Measurements from ENCODE around the gene TMEM41B. TPM values are rescaled to one million over a fixed set of nuclear protein-coding genes. Genes with fewer than 3 reads are reported as not detected.

The TMEM41B gene
- total RNA-seq, 1 donor from 2014 or later = 33.4 TPM

DNA sequence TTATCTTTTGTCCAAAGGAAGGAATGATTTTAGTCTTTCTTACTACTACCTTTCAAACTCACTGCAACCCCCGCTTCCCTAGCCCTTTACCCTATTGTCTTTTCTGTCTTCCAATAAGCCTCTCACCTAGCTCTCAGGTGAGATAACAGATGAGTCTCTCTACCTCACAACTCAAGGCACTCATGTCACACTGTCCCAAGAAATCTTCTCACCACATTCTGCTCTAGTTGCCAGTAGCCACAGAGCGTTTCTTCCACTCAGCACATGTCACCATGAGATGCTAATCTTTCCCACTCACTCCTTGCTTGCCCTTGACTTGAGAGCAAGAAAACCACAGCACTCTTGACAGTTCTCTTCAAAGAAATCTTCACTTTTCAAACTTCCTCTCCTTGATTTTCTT is 32.7 kb upstream of the TMEM41B start:
- no peak overlapping the region for H3K27ac Mint-ChIP-seq (ENCODE audit: unreplicated experiment)

DNA sequence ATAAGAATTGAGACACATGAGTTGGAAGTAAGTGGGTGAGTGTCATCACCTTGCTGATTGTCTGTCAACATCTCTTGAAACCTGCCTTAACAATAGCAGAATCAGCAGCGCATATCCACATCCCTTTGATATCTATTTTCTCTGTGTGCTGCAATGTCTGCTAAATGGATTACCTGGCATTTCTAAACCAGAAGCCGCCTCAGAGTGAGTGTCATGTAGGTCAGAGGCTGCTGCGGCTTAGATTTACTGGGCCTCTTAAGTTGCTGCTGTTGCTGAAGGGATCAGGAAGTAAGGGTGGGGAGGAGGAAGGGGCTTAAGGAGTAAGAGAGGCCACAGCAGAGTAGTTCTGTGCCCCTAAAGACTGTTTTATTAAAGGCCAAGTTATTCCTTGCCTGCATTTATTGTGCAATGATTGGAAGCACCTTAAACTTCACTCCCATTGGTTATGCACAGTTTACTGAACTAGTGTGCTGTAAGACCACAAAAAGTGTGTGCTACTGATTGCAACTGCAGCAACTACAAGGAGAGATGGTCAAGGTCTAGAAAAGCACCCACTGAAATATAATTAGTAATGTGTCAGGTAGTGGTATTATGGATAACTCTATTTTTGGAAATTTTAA is 29.8 kb upstream of the TMEM41B start:
- Mint-ChIP-seq H3K9me3 (no peaks in the 10 kb centered on the region), H3K36me3 (ENCODE audit: low read depth) (no peaks in the 10 kb centered on the region), H3K4me3 (no peak overlapping the region), H3K27ac (ENCODE audit: unreplicated experiment) (no peak overlapping the region), H3K4me1 (no peaks in the 10 kb centered on the region), H3K27me3 (ENCODE audit: low read depth) (peaks cover 11% of the 10 kb centered on the region)
- DNase-seq (ENCODE audit: low read depth, low spot score) = no peak
- TF ChIP-seq, protein P1, sequence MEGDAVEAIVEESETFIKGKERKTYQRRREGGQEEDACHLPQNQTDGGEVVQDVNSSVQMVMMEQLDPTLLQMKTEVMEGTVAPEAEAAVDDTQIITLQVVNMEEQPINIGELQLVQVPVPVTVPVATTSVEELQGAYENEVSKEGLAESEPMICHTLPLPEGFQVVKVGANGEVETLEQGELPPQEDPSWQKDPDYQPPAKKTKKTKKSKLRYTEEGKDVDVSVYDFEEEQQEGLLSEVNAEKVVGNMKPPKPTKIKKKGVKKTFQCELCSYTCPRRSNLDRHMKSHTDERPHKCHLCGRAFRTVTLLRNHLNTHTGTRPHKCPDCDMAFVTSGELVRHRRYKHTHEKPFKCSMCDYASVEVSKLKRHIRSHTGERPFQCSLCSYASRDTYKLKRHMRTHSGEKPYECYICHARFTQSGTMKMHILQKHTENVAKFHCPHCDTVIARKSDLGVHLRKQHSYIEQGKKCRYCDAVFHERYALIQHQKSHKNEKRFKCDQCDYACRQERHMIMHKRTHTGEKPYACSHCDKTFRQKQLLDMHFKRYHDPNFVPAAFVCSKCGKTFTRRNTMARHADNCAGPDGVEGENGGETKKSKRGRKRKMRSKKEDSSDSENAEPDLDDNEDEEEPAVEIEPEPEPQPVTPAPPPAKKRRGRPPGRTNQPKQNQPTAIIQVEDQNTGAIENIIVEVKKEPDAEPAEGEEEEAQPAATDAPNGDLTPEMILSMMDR (conservative IDR thresholded peaks at IDR 0.05) = no peak

More for the DNA sequence above, 32.7 kb upstream of the TMEM41B start:
- Mint-ChIP-seq H3K4me3 (no peak overlapping the region), H3K27me3 (ENCODE audit: low read depth) (peaks cover 11% of the 10 kb centered on the region), H3K36me3 (ENCODE audit: low read depth) (no peaks in the 10 kb centered on the region), H3K9me3 (no peaks in the 10 kb centered on the region), H3K4me1 (no peaks in the 10 kb centered on the region)
- no peak for DNase-seq (ENCODE audit: low read depth, low spot score)
- TF ChIP-seq, protein P1 (conservative IDR thresholded peaks at IDR 0.05) = no peak

DNA sequence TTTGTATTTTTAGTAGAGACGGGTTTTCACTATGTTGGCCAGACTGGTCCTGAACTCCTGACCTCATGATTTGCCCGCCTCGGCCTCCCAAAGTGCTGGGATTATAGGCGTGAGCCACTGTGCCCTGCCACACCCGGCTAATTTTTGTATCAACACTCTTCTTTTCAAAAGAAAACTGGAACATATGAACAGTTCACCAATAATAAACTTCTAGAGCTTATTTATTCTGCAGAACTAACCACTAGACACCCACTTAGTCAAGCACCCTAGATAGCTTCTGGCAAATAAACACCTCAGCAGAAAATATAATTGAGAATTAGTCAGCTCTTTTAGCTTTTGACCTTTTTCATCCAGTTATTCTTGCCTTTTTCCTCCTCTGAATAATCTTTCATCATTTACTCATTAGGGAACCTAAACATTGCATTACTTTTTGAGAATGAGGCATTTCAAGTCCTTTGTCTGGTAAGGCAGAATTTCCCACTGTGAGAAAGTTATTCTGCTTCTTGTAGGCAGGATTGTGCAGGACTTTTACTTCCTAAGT is 27.3 kb upstream of the TMEM41B start:
- no peaks in the 10 kb centered on the region for H3K4me1 Mint-ChIP-seq
- no peak for DNase-seq (ENCODE audit: low read depth, low spot score)
- no peak overlapping the region for H3K4me3 Mint-ChIP-seq
- H3K27me3 Mint-ChIP-seq (ENCODE audit: low read depth) = no peaks in the 10 kb centered on the region
- TF ChIP-seq, protein P1 (conservative IDR thresholded peaks at IDR 0.05) = no peak
- H3K27ac Mint-ChIP-seq (ENCODE audit: unreplicated experiment) = no peak overlapping the region
- H3K36me3 Mint-ChIP-seq (ENCODE audit: low read depth) = no peaks in the 10 kb centered on the region
- H3K9me3 Mint-ChIP-seq = no peaks in the 10 kb centered on the region

DNA sequence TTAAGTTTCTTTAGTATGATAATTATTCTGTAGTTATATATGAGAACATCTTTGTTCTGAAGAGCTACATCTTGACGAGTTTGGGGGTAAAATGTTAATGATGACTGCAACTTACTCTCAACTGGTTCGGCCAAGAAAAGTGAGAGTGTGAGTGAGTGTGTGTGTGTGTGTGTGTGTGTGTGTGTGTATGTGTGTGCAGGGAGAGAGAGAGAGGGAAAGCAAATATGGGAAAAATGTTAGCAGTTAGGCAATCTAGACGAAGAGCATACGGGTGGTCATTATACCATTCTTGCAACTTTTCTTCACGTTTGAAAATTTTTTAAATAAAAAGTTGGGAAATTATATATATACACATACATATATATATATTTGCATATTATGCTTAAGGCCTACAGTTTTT is 18.3 kb upstream of the TMEM41B start:
- Mint-ChIP-seq H3K9me3 (no peaks in the 10 kb centered on the region), H3K27me3 (ENCODE audit: low read depth) (no peaks in the 10 kb centered on the region), H3K4me1 (peaks cover 4% of the 10 kb centered on the region), H3K4me3 (no peak overlapping the region), H3K27ac (ENCODE audit: unreplicated experiment) (no peak overlapping the region), H3K36me3 (ENCODE audit: low read depth) (no peaks in the 10 kb centered on the region)
- DNase-seq (ENCODE audit: low read depth, low spot score) = no peak
- TF ChIP-seq, protein P1 (conservative IDR thresholded peaks at IDR 0.05) = no peak

DNA sequence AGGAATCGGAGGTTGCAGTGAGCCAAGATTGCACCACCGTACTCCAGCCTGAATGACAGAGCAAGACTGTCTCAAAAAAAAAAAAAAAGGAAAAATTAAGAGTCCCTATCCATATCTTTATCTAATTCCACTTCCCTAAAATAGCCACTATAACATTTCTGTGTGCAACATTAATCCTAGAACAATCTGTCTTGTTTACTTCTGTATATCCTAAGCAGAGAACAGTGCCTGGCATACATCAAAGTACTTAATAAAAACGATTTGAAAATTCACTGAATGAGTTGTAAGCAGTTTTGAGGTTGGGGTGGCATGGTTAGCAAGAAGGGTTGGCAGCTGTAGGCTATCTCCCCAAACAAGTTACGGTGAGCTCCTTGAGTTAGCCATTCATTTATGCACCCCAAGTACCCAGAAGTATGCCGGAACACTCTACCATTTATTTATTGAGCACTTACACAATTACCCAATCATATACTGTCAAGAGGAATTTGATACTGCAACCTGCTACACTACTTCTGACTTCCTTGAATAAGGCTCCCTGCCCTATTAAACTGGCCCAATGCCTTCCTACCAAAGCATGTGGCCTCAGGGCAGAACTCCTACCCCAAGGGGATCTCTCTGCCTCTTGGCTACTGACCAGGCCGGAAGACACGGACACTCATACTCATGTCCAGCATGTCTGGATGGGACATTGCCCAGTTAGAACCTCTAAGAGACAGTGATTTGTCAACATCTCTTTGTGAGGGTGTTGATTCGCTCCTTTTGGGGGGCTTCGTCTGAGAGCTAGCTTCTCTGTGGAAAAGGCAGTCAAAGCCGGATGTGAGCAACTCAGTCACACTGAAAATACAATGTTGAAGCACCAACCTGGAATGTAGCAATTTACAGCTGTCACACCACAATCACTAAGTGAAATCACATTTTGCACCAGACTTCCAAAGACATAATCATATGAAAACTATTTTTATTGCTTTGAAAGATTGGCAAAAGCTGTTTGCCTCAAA is 16.3 kb upstream of the TMEM41B start:
- no peaks in the 10 kb centered on the region for H3K9me3 Mint-ChIP-seq
- H3K4me3 Mint-ChIP-seq = no peak overlapping the region
- no peak for DNase-seq (ENCODE audit: low read depth, low spot score)
- H3K4me1 Mint-ChIP-seq = peaks cover 4% of the 10 kb centered on the region
- no peaks in the 10 kb centered on the region for H3K27me3 Mint-ChIP-seq (ENCODE audit: low read depth)
- no peak overlapping the region for H3K27ac Mint-ChIP-seq (ENCODE audit: unreplicated experiment)
- no peaks in the 10 kb centered on the region for H3K36me3 Mint-ChIP-seq (ENCODE audit: low read depth)
- TF ChIP-seq, protein P1 (conservative IDR thresholded peaks at IDR 0.05) = no peak
